HepG2 (cell line): ENCODE measurements around the gene CADPS2. TPM values are rescaled to one million over a fixed set of nuclear protein-coding genes. Genes with fewer than 3 reads are reported as not detected.

Experiments used
- CAMTA2 ChIP-seq: sonication (generic); formaldehyde crosslinking; IDR thresholded peaks from 2 replicates; pipeline ENCODE4 v1.4.0; 2020; ENCODE audit warnings: mild to moderate bottlenecking, missing genetic modification reagents, borderline replicate concordance
- CENPBD1 ChIP-seq: sonication (generic); formaldehyde crosslinking; IDR thresholded peaks from 2 replicates; pipeline ENCODE4 v1.8.0; 2022; ENCODE audit warnings: missing genetic modification reagents, low read depth, mild to moderate bottlenecking, borderline replicate concordance
- CTCF ChIP-seq: sonication (generic); formaldehyde crosslinking; IDR thresholded peaks from 2 replicates; pipeline ENCODE4 v1.5.0; 2020; ENCODE audit warnings: mild to moderate bottlenecking, missing genetic modification reagents, moderate library complexity
- DR1 ChIP-seq: sonication (generic); formaldehyde crosslinking; IDR thresholded peaks from 2 replicates; pipeline ENCODE4 v1.8.0; 2021; ENCODE audit warnings: mild to moderate bottlenecking, missing genetic modification reagents, inconsistent platforms
- FLYWCH1 ChIP-seq: sonication (generic); formaldehyde crosslinking; IDR thresholded peaks from 2 replicates; pipeline ENCODE4 v1.8.1; 2023; ENCODE audit warnings: mild to moderate bottlenecking, missing genetic modification reagents
- NCOA5 ChIP-seq: sonication (generic); formaldehyde crosslinking; IDR thresholded peaks from 2 replicates; pipeline ENCODE4 v1.4.0; 2020; ENCODE audit warnings: missing genetic modification reagents
- NFAT5 ChIP-seq: sonication (generic); formaldehyde crosslinking; IDR thresholded peaks from 2 replicates; pipeline ENCODE4 v1.4.0; 2020; ENCODE audit warnings: missing genetic modification reagents
- SP2 ChIP-seq: sonication (generic); formaldehyde crosslinking; IDR thresholded peaks from 2 replicates; pipeline ENCODE4 v1.5.1; 2020; ENCODE audit warnings: mild to moderate bottlenecking, missing genetic modification reagents
- TAF1 ChIP-seq: sonication (generic); formaldehyde crosslinking; IDR thresholded peaks from 2 replicates; pipeline ENCODE4 v1.4.0; 2020; ENCODE audit warnings: missing genetic modification reagents
- TSC22D2 ChIP-seq: sonication (generic); formaldehyde crosslinking; IDR thresholded peaks from 2 replicates; pipeline ENCODE4 v1.5.1; 2020; ENCODE audit warnings: missing genetic modification reagents, mild to moderate bottlenecking, borderline replicate concordance
- ZBTB7B ChIP-seq: sonication (generic); formaldehyde crosslinking; IDR thresholded peaks from 2 replicates; pipeline ENCODE4 v1.4.0; 2020; ENCODE audit warnings: missing genetic modification reagents
- ZNF326 ChIP-seq: sonication (generic); formaldehyde crosslinking; IDR thresholded peaks from 2 replicates; pipeline ENCODE4 v1.4.0; 2020; ENCODE audit warnings: missing genetic modification reagents, borderline replicate concordance
- ZNF468 ChIP-seq: sonication (generic); formaldehyde crosslinking; IDR thresholded peaks from 2 replicates; pipeline ENCODE4 v1.8.0; 2022; ENCODE audit warnings: mild to moderate bottlenecking, moderate library complexity, missing genetic modification reagents
- ZNF484 ChIP-seq: sonication (generic); formaldehyde crosslinking; IDR thresholded peaks from 2 replicates; pipeline ENCODE4 v1.5.1; 2020; ENCODE audit warnings: mild to moderate bottlenecking, low read depth, missing genetic modification reagents, borderline replicate concordance
- ZNF543 ChIP-seq: sonication (generic); formaldehyde crosslinking; IDR thresholded peaks from 2 replicates; pipeline ENCODE4 v1.4.0; 2020; ENCODE audit warnings: mild to moderate bottlenecking, missing genetic modification reagents
- ZNF558 ChIP-seq: sonication (generic); formaldehyde crosslinking; IDR thresholded peaks from 2 replicates; pipeline ENCODE4 v1.9.0; 2022; ENCODE audit warnings: mild to moderate bottlenecking, missing genetic modification reagents, borderline replicate concordance
- polyA plus RNA-seq, 8 experiments: library from polyadenylated mRNA; depleted of rRNA in 3 of 8; stranded (reverse) in 7 of 8; unstranded in 1 of 8; fragments of >200 nt; fragmentation: Illumina TruSeq in 4 of 8; extraction: Trizol in 4 of 8; gene quantifications; 2 replicates each; pipeline versions ENCODE4 v1.2.1 to v1.2.3, GENCODE V29; 2011 to 2016; ENCODE audit warnings: low read depth in 4 of 8, missing spikeins in 1 of 8, mixed read lengths in 1 of 8; ENCODE audit not compliant: insufficient read depth in 1 of 8
- total RNA-seq, 5 experiments: library from RNA; depleted of rRNA; stranded (reverse); fragments of >200 nt; fragmentation: Illumina TruSeq; extraction: Trizol; gene quantifications; 2 replicates each; pipeline ENCODE4 v1.2.3, GENCODE V29; 2016; ENCODE audit warnings: low read depth in 1 of 5
- TF ChIP-seq, protein P1 (sequence below): sonication (generic); formaldehyde crosslinking; IDR thresholded peaks from 2 replicates; pipeline ENCODE4 v1.8.0; 2022; ENCODE audit warnings: mild to moderate bottlenecking, missing genetic modification reagents
- TF ChIP-seq, protein P2 (sequence below): sonication (generic); formaldehyde crosslinking; IDR thresholded peaks from 2 replicates; pipeline ENCODE4 v1.8.0; 2022; ENCODE audit warnings: mild to moderate bottlenecking, missing genetic modification reagents; ENCODE audit not compliant: insufficient replicate concordance

CADPS2 gene
- total and polyA plus RNA-seq, 2 of the 13 experiments (the other 11 are each of a cell fraction or from before 2014, with no cell fraction given): 17.6 to 43.8 TPM

GRCh38 chr7:122885583-122886356, 490 bp downstream of the CADPS2 start (continued):
- TF ChIP-seq, protein P1, sequence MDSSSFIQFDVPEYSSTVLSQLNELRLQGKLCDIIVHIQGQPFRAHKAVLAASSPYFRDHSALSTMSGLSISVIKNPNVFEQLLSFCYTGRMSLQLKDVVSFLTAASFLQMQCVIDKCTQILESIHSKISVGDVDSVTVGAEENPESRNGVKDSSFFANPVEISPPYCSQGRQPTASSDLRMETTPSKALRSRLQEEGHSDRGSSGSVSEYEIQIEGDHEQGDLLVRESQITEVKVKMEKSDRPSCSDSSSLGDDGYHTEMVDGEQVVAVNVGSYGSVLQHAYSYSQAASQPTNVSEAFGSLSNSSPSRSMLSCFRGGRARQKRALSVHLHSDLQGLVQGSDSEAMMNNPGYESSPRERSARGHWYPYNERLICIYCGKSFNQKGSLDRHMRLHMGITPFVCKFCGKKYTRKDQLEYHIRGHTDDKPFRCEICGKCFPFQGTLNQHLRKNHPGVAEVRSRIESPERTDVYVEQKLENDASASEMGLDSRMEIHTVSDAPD (CRISPR knock-in tag): no peak
- no peak for TF ChIP-seq DR1 (CRISPR knock-in tag)
- no peak for TF ChIP-seq ZNF484 (CRISPR knock-in tag)
- TF ChIP-seq CAMTA2: no peak
- TF ChIP-seq ZNF558: no peak
- TF ChIP-seq SP2 (CRISPR knock-in tag): 0 out of 2 replicates have a peak, but pooled peaks have one; percentile 26
- TF ChIP-seq ZNF326 (CRISPR knock-in tag): no peak
- 0 out of 2 replicates have a peak, but pooled peaks have one; percentile 11 for TF ChIP-seq CTCF (CRISPR knock-in tag)
- TF ChIP-seq FLYWCH1 (CRISPR knock-in tag): no peak
- no peak for TF ChIP-seq CENPBD1 (CRISPR knock-in tag)
- no peak for TF ChIP-seq ZBTB7B (CRISPR knock-in tag)
- TF ChIP-seq, protein P2, sequence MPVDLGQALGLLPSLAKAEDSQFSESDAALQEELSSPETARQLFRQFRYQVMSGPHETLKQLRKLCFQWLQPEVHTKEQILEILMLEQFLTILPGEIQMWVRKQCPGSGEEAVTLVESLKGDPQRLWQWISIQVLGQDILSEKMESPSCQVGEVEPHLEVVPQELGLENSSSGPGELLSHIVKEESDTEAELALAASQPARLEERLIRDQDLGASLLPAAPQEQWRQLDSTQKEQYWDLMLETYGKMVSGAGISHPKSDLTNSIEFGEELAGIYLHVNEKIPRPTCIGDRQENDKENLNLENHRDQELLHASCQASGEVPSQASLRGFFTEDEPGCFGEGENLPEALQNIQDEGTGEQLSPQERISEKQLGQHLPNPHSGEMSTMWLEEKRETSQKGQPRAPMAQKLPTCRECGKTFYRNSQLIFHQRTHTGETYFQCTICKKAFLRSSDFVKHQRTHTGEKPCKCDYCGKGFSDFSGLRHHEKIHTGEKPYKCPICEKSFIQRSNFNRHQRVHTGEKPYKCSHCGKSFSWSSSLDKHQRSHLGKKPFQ (CRISPR knock-in tag): no peak
- TF ChIP-seq TAF1 (CRISPR knock-in tag): no peak
- no peak for TF ChIP-seq ZNF543 (CRISPR knock-in tag)
- TF ChIP-seq NFAT5 (CRISPR knock-in tag): no peak
- TF ChIP-seq ZNF468: no peak
- TF ChIP-seq TSC22D2 (CRISPR knock-in tag): no peak
- TF ChIP-seq NCOA5 (CRISPR knock-in tag): no peak
